Kidney capillary endothelial cell (primary cell): Measurements from ENCODE around the gene CNKSR3.

Experiments used
- DNase-seq: peaks from one replicate; pipeline ENCODE4 v3.0.0-alpha.2; 2018; ENCODE audit warnings: low spot score

The CNKSR3 gene

DNA sequence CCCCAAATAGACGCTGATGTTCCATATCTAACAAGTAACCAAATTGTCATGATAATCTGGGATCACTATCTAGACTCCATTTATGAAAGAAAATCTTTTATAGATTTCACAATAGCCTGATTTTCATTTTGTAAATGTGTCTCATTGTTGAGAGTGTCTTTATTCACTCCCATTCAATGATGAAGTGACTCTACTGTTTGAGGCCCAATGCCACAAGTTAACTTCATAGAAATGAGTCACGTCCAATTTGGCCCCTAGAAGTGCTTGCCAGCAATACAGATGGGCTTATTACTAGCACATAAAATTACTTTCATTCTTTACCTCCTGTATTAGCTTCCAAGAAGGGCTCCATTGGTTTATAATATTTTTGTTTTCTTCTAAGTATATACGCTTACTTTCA is 160.2 kb downstream of the CNKSR3 start:
- DNase-seq, result no peak

DNA sequence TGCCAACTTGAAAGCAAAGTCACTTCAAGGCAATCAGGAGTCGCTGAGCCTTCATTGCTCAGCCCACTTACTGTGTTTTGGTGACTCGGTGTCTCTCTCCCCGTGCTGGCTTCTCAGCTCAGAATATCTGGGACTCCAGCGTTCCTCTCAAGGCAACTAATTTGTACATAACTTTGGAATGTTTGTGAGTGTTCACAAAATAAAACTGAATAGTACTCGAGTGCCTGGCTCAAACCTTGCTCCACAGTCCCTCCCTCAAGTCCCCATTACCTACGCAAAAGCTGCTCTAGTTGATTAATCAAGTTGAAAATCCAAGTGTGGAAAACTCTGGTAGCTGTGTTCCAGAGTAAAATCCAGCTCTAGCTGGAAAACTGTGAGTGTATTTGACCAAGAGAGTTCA is 162.5 kb downstream of the CNKSR3 start:
- no peak for DNase-seq

DNA sequence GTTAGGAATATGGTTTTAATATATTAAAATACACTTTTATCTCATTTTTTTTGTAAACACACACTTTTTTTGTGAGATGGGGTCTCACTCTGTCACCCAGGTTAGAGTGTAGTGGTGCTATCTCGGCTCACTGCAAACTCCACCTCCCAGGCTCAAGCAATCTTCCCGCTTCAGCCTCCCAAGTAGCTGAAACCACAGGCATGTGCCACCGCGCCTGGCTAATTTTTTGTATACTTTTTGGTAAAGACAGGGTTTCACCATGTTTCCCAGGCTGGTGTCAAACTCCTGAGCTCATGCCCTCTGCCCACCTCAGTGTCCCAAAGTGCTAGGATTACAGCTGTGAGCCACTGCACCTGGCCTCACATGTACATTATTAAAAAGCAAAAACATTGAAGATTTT is 164.7 kb downstream of the CNKSR3 start:
- DNase-seq, result no peak

DNA sequence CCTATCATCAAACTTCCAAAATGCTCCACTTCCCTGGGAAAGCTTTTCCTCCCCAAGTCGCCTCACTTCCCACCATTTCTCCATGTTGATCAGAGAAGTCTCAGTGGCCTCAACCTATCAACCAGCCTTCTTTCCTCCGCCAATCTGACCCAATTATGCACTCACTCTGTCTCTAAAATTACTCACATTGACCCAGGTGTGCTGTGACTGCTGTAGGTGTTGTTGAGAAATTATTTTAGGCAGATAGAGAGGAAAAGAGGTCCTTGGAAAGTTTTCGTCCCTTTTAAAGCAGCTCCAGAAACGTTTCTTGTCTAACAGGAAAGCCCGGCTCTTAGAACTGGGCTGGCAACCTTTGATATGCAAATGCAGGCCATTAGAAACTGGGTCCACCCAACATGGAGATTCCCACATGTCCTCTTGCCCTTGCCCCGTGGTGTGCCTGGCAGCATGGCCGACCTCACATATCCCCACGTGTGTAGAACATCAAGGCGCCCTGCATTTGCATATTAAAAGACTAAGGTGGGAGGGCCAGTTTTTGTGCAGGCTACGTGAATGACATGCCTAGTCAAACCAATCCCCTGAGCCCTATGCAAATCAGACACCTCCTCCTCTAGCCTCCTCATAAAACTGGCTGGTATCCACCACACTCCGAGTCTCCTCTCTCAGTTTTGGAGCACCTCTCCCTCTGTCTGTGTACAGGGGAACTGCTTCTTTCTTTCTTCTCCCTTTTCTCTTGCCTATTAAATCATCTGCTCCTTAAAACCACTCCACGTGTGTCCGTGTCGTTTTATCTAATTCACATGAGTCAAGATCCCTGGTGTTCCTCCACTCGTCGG is 166.8 kb downstream of the CNKSR3 start:
- no peak for DNase-seq

DNA sequence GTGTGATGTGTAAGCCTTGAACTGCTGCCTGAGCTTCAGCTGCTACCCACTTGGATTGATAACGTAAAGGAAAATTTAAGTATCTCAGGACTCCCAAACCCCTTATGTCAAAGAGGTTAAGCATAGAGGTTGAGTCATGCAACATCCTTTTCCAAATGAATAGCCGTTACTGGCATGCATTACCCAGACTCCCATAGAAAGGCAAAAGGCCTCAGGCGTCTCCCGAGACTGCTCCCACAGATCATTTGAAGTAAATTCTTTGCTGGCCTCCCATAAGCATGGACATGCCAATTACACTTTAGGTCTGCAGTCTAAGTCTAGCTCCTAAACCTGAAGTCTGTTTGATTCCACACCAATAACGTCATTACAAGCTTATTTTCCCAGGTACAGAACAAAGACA is 168.6 kb downstream of the CNKSR3 start:
- no peak for DNase-seq

DNA sequence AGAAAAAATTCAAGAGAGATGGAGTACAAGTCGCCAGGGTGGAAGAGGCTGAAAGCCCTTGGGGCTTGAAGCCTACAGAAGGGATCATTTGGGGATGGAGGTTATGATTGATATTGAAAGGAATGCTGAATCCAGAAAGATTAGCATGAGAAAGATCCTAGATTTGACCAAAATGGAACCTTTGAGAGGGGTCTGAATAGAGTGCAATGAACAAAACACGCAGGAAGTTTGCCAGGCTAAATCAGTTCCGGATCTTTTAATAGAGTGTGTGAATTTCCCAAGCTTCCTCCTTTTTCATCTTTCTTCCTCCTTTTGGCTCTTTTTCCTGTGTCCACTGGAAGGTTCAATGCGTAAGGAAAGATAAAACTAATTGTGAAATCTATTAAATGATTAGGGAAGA is 169.1 kb downstream of the CNKSR3 start:
- no peak for DNase-seq
